HUES48 (cell line): ENCODE data around the gene LAYN.
A peak's percentile ranks its signal among the peaks of the same experiment; 100 is the strongest.

Source experiments
- H3K27ac ChIP-seq: one replicate; pipeline ENCODE4 v1.7.0; 2013; ENCODE audit warnings: low read depth, low read length, inconsistent platforms
- H3K27me3 ChIP-seq: 2 replicates; pipeline ENCODE4 v1.6.1; 2013; ENCODE audit warnings: mild to moderate bottlenecking, low read length; ENCODE audit not compliant: control insufficient read depth, insufficient read depth
- H3K36me3 ChIP-seq: 2 replicates; pipeline ENCODE4 v1.6.1; 2013; ENCODE audit warnings: low read length; ENCODE audit not compliant: control insufficient read depth, insufficient read depth
- H3K4me1 ChIP-seq: 2 replicates; pipeline ENCODE4 v1.6.1; 2013; ENCODE audit warnings: mild to moderate bottlenecking, low read length; ENCODE audit not compliant: control insufficient read depth, insufficient read depth
- H3K4me3 ChIP-seq: 2 replicates; pipeline ENCODE4 v1.5.1; 2013; ENCODE audit warnings: mild to moderate bottlenecking, low read depth, low read length
- H3K9ac ChIP-seq: 2 replicates; pipeline ENCODE4 v1.6.1; 2013; ENCODE audit warnings: mild to moderate bottlenecking, low read depth, low read length, moderate library complexity
- H3K9me3 ChIP-seq: 2 replicates; pipeline ENCODE4 v1.6.1; 2013; ENCODE audit warnings: low read length; ENCODE audit not compliant: control insufficient read depth, insufficient read depth

LAYN gene

GRCh38 chr11:111540114-111540936 lies at the start of gene LAYN:
LAYN (plus strand) TSS chr11:111540720; CDS start chr11:111540844, 124 bp downstream.
- peak within 1 kb of the TSS; percentile 23; the same call in 1 of the 2 replicates for H3K9ac ChIP-seq
- peaks cover 57% of the 10 kb centered on the region for H3K27me3 ChIP-seq
- no peaks in the 10 kb centered on the region for H3K9me3 ChIP-seq
- H3K4me3 ChIP-seq, result peak within 1 kb of the TSS; percentile 72
- 0 out of 2 replicates have a peak, but pooled peaks cover 2% of the 10 kb centered on the region for H3K36me3 ChIP-seq
- H3K4me1 ChIP-seq, result peaks cover 31% of the 10 kb centered on the region
- no peak within 1 kb of the TSS for H3K27ac ChIP-seq

- Histone ChIP-seq H3K9me3 (no peaks in the 10 kb centered on the region), H3K4me1 (peaks cover 7% of the 10 kb centered on the region), H3K27me3 (peaks cover 3% of the 10 kb centered on the region; the same call in 1 of the 2 replicates), H3K9ac (no peak overlapping the region), H3K4me3 (no peak overlapping the region), H3K36me3 (no peaks in the 10 kb centered on the region), H3K27ac (no peak overlapping the region)
Observed at GRCh38 chr11:111494040-111494439, 46.5 kb upstream of the LAYN start.

GRCh38 chr11:111499483-111499882 lies 41.0 kb upstream of the LAYN start:
- no peaks in the 10 kb centered on the region for H3K27me3 ChIP-seq
- H3K4me1 ChIP-seq, result peaks cover 6% of the 10 kb centered on the region; the same call in 1 of the 2 replicates
- no peaks in the 10 kb centered on the region for H3K36me3 ChIP-seq
- H3K27ac ChIP-seq, result no peak overlapping the region
- H3K9ac ChIP-seq, result no peak overlapping the region
- H3K9me3 ChIP-seq, result no peaks in the 10 kb centered on the region
- H3K4me3 ChIP-seq, result no peak overlapping the region

GRCh38 chr11:111500481-111500880 lies 40.0 kb upstream of the LAYN start:
- peaks cover 6% of the 10 kb centered on the region; the same call in 1 of the 2 replicates for H3K4me1 ChIP-seq
- no peaks in the 10 kb centered on the region for H3K36me3 ChIP-seq
- no peak overlapping the region for H3K4me3 ChIP-seq
- no peaks in the 10 kb centered on the region for H3K27me3 ChIP-seq
- H3K27ac ChIP-seq, result no peak overlapping the region
- H3K9ac ChIP-seq, result no peak overlapping the region
- no peaks in the 10 kb centered on the region for H3K9me3 ChIP-seq

- H3K4me1 ChIP-seq, result peaks cover 6% of the 10 kb centered on the region; the same call in 1 of the 2 replicates
- H3K9ac ChIP-seq, result no peak overlapping the region
- H3K9me3 ChIP-seq, result no peaks in the 10 kb centered on the region
- H3K36me3 ChIP-seq, result no peaks in the 10 kb centered on the region
- no peak overlapping the region for H3K4me3 ChIP-seq
- no peak overlapping the region for H3K27ac ChIP-seq
- H3K27me3 ChIP-seq, result no peaks in the 10 kb centered on the region
Observed at GRCh38 chr11:111502611-111503010, 37.9 kb upstream of the LAYN start.

GRCh38 chr11:111510311-111510710 lies 30.2 kb upstream of the LAYN start:
- Histone ChIP-seq H3K27me3 (peaks cover 39% of the 10 kb centered on the region), H3K4me3 (no peak overlapping the region), H3K27ac (no peak overlapping the region), H3K9ac (no peak overlapping the region), H3K4me1 (peaks cover 12% of the 10 kb centered on the region), H3K9me3 (no peaks in the 10 kb centered on the region), H3K36me3 (no peaks in the 10 kb centered on the region)

- Histone ChIP-seq H3K9me3 (no peaks in the 10 kb centered on the region), H3K36me3 (no peaks in the 10 kb centered on the region), H3K4me3 (peak within 1 kb of the TSS; percentile 67), H3K27ac (no peak within 1 kb of the TSS), H3K9ac (no peak within 1 kb of the TSS), H3K4me1 (peaks cover 12% of the 10 kb centered on the region), H3K27me3 (peaks cover 43% of the 10 kb centered on the region)
Observed at GRCh38 chr11:111512296-111513239, 28.0 kb upstream of the LAYN start, which contains the start of gene BTG4. BTG4 (minus strand) TSS chr11:111512386; CDS start chr11:111498776, 13,610 bp downstream.

- H3K27me3 ChIP-seq, result peaks cover 43% of the 10 kb centered on the region
- no peak overlapping the region for H3K27ac ChIP-seq
- no peaks in the 10 kb centered on the region for H3K36me3 ChIP-seq
- no peaks in the 10 kb centered on the region for H3K9me3 ChIP-seq
- H3K4me3 ChIP-seq, result peak overlapping the region; percentile 67
- H3K4me1 ChIP-seq, result peaks cover 12% of the 10 kb centered on the region
- H3K9ac ChIP-seq, result no peak overlapping the region
Observed at GRCh38 chr11:111513240-111513605, 27.3 kb upstream of the LAYN start.

GRCh38 chr11:111514216-111515031 lies 26.1 kb upstream of the LAYN start, which contains the start of gene HOATZ:
HOATZ (plus strand) TSS chr11:111514778; CDS start chr11:111514785, 7 bp downstream.
- Histone ChIP-seq H3K36me3 (no peaks in the 10 kb centered on the region), H3K27ac (no peak within 1 kb of the TSS), H3K9ac (no peak within 1 kb of the TSS), H3K4me3 (peak within 1 kb of the TSS; percentile 60), H3K27me3 (peaks cover 43% of the 10 kb centered on the region), H3K4me1 (peaks cover 12% of the 10 kb centered on the region), H3K9me3 (no peaks in the 10 kb centered on the region)

GRCh38 chr11:111515591-111515990 lies 24.9 kb upstream of the LAYN start:
- Histone ChIP-seq H3K27ac (no peak overlapping the region), H3K27me3 (peaks cover 43% of the 10 kb centered on the region), H3K4me1 (peaks cover 12% of the 10 kb centered on the region), H3K9me3 (no peaks in the 10 kb centered on the region), H3K4me3 (no peak overlapping the region), H3K36me3 (no peaks in the 10 kb centered on the region), H3K9ac (no peak overlapping the region)
